Measurements from ENCODE around the gene SERP2. TPM values are rescaled to one million over a fixed set of nuclear protein-coding genes. Genes with fewer than 3 reads are reported as not detected.

The SERP2 gene
- total and polyA plus RNA-seq, 9 of the 15 experiments (the other 6 are each of a cell fraction or from before 2014, with no cell fraction given) = 0.13 TPM; not detected in 8

DNA sequence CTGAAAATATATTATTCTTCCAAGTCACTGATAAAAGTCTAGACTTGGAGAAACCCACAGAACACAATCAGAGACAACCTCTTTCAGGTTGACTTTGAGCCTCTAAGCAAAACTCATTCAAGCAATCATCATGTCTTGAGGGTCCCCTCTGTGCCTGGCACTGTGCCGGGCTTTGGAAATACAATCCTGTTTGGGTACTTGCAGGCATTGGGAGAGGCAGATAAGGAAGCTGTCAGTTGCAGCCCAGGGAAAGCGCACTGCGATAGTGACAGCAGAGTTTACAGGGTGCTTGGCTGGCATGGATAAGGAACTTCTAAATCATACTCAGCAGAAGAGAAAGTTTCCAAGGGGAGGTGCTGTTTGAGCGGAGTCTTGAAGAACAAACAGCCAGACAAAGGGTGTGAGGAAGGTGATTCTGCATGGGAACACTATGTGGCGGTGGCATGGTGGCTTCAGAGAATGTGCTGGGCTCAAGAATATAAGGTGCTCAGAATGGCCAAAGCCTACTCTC is 9.1 kb downstream of the SERP2 start (continued):
- TF ChIP-seq STAT5B (CRISPR knock-in tag; IDR thresholded peaks at IDR 0.05) = no peak
- peak; percentile 87 to 91 for TF ChIP-seq RCOR1 (IDR thresholded peaks at IDR 0.05; ENCODE audit: borderline replicate concordance in 1 of 2, low read depth in 2 of 2, low read length in 2 of 2)
- TF ChIP-seq POLR3A (IDR thresholded peaks at IDR 0.05; ENCODE audit: borderline replicate concordance, extremely low read depth, insufficient read depth, insufficient read length) = no peak
- TF ChIP-seq GATAD2A (IDR thresholded peaks at IDR 0.05) = no peak
- TF ChIP-seq PCBP2 (IDR thresholded peaks at IDR 0.05; ENCODE audit: low read depth, low read length, poor library complexity, severe bottlenecking) = no peak
- no peak for TF ChIP-seq ZNF830 (CRISPR knock-in tag; IDR thresholded peaks at IDR 0.05)
- TF ChIP-seq ADNP (tag; IDR thresholded peaks at IDR 0.05) = peak; percentile 61
- TF ChIP-seq ZNF263 (CRISPR knock-in tag; IDR thresholded peaks at IDR 0.05; ENCODE audit: borderline replicate concordance) = no peak
- peak; percentile 89; the same call in 1 of the 2 replicates for TF ChIP-seq POLR2AphosphoS5 (IDR thresholded peaks at IDR 0.05; ENCODE audit: control insufficient read depth, insufficient read depth, low read depth, low read length)
- TF ChIP-seq, protein P1, sequence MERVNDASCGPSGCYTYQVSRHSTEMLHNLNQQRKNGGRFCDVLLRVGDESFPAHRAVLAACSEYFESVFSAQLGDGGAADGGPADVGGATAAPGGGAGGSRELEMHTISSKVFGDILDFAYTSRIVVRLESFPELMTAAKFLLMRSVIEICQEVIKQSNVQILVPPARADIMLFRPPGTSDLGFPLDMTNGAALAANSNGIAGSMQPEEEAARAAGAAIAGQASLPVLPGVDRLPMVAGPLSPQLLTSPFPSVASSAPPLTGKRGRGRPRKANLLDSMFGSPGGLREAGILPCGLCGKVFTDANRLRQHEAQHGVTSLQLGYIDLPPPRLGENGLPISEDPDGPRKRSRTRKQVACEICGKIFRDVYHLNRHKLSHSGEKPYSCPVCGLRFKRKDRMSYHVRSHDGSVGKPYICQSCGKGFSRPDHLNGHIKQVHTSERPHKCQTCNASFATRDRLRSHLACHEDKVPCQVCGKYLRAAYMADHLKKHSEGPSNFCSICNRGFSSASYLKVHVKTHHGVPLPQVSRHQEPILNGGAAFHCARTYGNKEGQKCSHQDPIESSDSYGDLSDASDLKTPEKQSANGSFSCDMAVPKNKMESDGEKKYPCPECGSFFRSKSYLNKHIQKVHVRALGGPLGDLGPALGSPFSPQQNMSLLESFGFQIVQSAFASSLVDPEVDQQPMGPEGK (CRISPR knock-in tag; IDR thresholded peaks at IDR 0.05; ENCODE audit: borderline replicate concordance) = no peak
- TF ChIP-seq ZKSCAN1 (IDR thresholded peaks at IDR 0.05; ENCODE audit: low read depth, low read length) = no peak
- TF ChIP-seq CBFA2T2 (conservative IDR thresholded peaks at IDR 0.05) = peak; percentile 98
- TF ChIP-seq, protein P2, sequence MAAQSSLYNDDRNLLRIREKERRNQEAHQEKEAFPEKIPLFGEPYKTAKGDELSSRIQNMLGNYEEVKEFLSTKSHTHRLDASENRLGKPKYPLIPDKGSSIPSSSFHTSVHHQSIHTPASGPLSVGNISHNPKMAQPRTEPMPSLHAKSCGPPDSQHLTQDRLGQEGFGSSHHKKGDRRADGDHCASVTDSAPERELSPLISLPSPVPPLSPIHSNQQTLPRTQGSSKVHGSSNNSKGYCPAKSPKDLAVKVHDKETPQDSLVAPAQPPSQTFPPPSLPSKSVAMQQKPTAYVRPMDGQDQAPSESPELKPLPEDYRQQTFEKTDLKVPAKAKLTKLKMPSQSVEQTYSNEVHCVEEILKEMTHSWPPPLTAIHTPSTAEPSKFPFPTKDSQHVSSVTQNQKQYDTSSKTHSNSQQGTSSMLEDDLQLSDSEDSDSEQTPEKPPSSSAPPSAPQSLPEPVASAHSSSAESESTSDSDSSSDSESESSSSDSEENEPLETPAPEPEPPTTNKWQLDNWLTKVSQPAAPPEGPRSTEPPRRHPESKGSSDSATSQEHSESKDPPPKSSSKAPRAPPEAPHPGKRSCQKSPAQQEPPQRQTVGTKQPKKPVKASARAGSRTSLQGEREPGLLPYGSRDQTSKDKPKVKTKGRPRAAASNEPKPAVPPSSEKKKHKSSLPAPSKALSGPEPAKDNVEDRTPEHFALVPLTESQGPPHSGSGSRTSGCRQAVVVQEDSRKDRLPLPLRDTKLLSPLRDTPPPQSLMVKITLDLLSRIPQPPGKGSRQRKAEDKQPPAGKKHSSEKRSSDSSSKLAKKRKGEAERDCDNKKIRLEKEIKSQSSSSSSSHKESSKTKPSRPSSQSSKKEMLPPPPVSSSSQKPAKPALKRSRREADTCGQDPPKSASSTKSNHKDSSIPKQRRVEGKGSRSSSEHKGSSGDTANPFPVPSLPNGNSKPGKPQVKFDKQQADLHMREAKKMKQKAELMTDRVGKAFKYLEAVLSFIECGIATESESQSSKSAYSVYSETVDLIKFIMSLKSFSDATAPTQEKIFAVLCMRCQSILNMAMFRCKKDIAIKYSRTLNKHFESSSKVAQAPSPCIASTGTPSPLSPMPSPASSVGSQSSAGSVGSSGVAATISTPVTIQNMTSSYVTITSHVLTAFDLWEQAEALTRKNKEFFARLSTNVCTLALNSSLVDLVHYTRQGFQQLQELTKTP (IDR thresholded peaks at IDR 0.05; ENCODE audit: low read depth in 1 of 2, partially characterized antibody in 2 of 2) = no peak
- TF ChIP-seq MECOM (CRISPR knock-in tag; IDR thresholded peaks at IDR 0.05) = no peak
- no peak for TF ChIP-seq BRD4 (IDR thresholded peaks at IDR 0.05)
- TF ChIP-seq KDM1A (IDR thresholded peaks at IDR 0.05) = peak; percentile 93
- TF ChIP-seq HEY1 (CRISPR knock-in tag; IDR thresholded peaks at IDR 0.05; ENCODE audit: borderline replicate concordance) = no peak
- peak; percentile 78; the same call in 1 of the 2 replicates for TF ChIP-seq MYNN (IDR thresholded peaks at IDR 0.05)
- TF ChIP-seq MYNN (CRISPR knock-in tag; IDR thresholded peaks at IDR 0.05) = no peak
- TF ChIP-seq ARHGAP35 (IDR thresholded peaks at IDR 0.05; ENCODE audit: partially characterized antibody) = no peak
- no peak for TF ChIP-seq TAF9B (IDR thresholded peaks at IDR 0.05; ENCODE audit: partially characterized antibody)
- TF ChIP-seq FOS (IDR thresholded peaks at IDR 0.05; ENCODE audit: extremely low read depth, insufficient read length) = no peak
- no peak for TF ChIP-seq HNRNPUL1 (IDR thresholded peaks at IDR 0.05; ENCODE audit: low read length)
- TF ChIP-seq, protein P3, sequence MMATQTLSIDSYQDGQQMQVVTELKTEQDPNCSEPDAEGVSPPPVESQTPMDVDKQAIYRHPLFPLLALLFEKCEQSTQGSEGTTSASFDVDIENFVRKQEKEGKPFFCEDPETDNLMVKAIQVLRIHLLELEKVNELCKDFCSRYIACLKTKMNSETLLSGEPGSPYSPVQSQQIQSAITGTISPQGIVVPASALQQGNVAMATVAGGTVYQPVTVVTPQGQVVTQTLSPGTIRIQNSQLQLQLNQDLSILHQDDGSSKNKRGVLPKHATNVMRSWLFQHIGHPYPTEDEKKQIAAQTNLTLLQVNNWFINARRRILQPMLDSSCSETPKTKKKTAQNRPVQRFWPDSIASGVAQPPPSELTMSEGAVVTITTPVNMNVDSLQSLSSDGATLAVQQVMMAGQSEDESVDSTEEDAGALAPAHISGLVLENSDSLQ (IDR thresholded peaks at IDR 0.05) = peak; percentile 79
- no peak for TF ChIP-seq NR3C1 (CRISPR knock-in tag; IDR thresholded peaks at IDR 0.05)

All from K562 (cell line).